ENCODE measurements around the gene LYL1.
A peak's percentile ranks its signal among the peaks of the same experiment; 100 is the strongest.

Gene LYL1

DNA sequence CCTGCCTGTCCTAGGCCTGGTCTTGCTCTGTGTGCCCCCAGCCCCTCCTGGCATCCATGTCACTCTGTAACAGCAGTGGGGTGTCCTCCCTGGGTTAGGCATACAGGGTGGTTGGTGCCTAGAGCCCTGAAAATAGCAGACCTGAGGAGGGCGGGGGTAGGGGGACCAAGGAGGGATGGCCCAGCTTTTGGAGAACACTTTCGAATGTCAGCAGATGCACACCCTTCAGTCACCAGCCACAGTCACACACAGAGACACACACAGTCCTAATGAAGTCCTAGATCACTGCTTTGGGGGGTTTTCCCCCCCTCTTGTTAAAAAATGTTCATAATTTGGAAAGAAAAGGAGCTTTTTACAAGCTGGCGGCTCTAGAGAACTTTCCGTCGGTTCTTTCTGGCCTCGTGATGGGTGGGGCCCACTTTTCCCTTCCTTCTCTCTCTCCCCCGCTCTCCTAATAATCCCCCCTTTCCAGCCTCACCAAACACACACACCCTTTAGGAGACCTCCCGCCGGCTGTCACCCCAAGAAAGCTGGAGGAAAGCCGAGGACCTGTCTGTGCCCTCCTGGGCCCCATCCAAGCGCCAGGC lies 47.9 kb downstream of the LYL1 start:
- no peak for DNase-seq

DNA sequence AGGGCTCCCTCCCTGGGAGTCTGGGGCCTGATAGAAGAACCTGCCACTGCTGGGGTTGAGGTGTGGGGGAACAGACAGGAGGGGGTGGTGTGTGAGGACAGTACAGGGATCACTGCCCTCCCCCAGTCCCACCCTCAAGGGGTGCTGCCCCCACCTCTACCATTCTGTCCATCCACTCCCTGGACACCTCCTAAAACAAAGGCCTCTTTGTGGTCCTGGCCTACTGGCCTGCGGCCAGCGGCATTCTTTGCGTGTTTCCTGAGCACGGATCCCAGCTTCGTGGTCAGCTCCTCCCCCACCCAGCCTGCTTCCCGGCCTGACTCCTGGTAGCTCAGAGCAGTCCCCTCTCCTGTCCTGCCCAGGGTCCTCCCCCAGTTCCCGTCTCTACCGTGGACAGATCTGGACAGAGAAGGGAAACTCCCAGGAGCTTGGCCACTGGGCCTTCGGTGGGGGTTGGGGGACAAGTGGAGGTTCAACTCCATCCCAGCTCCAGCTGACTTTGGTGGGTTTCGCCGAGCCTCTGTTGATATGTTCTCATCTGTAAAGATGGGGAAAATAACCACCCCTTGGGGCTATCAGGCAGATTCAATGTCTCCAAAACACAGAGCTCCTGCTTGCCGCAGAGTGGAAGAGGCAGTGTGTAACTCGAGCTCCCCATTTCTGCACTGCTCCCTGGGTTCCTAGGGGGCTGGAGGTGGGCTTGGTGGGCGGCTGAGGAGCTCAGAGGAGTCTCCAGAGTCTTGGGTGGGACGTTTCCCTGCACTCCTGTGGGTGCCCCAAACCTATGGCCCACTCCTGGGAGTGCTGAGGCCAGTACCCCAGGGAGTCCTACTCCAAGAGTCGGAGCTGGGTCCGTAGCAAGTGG lies 48.7 kb downstream of the LYL1 start:
- no peak for DNase-seq

DNA sequence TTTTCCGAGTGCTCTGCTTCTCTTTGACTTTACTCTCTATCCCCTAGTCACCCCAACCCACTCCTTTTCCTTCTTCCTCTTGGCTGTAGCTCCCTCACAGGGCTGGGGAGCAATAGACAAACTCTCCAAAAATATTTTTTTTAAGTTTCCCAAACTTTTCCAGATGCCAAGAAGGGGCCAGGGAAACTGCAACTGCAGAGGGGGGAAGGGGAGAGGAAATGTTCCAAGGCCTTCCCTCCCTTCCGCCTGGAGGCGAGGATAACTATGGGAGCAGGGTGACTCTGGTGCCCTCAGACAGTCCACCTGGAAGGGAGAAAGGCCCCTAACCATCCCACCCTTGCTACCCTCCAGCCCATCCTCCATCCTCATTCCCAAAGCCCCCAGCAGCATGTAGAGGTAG lies 49.4 kb downstream of the LYL1 start:
- no peak for DNase-seq

DNA sequence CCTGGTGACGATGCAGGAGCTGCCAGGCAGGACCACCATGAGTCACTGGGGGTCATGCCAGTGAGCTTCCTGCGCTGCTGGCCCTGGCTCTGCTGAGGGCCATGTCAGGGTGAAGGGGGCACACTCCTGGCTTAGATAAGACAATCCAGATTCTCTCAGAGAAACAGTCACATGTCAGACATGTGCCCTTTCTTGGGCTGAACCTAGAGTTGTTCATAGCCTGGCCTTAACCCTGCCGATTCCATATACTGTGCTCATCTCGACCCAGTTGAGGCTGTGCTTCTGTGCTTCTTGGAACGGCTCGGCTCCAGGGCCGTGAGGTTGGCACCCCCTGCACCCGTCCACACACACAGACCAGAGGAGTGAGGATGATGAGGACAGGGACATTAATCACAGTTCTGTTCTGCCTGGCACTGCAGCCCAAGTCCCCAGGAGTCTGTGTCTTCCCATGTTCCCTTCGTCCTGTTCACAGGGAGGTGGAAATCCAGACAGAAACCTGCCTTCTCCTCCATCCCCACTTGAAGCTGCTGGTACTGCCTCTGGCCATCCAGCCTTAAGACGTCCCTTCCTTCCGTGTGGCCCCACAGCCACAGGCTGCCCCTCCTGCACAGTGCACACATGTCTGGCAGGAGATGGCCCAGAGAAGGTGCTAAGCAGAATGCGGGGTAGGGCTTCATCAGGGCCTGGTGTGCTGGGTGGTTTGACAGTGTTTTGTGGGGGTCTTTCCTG lies 50.0 kb downstream of the LYL1 start:
- DNase-seq, result no peak

DNA sequence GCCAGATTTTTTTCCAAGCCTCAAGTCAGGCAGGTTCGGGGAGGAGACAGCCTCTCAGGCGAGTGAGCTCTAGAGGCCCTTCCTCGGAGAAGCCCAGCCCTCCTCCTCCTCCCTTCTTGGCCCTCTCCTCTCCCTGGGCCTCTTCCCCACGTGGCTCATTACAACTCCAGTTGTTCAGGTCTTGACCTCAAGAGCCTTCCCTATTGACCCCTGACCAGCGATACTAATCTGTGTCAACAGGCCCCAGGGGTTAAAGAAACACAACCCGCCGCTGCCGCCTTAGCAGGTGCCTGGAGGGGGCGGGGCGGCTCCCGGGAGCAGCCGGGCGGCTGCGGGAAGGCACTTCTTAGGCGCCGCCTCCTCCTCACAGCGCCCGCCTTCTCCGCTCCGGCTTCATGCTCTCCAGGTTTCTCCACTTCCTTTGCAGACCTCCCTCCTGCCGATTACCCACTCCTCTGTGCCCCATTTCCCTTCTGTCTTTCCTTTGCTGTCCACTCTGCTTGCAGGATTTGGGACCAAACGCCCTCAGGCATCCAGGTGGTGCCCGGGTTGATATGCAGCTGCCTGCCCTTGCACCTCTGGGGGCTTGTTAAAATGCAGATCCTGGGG lies 51.0 kb downstream of the LYL1 start:
- DNase-seq, result peak; percentile 44 to 59

DNA sequence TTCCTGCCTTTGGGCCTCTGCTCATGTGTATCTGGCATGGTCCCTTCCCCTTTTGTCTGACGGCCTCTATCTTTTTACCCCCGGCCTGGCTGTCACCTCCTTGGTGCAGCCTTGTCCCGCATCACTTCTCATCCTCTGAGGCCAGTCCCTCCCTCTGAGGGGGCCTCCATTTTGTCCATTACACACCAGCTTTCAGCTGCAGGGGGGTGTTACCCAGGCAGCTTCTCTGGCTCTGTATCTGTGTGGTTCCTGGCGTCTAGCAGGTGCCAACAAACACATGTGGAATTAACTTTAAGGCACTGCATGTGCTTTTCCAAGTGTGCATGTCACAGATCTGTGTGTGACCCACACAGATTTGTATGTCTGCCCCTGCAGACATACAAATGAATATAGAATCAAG lies 52.4 kb downstream of the LYL1 start:
- no peak for DNase-seq
